GM15510 (cell line): Measurements from ENCODE around the gene CCL26.

Source experiments
- POLR2A ChIP-seq: IDR thresholded peaks from 3 replicates; pipeline ENCODE4 v1.6.1; 2011; ENCODE audit warnings: borderline replicate concordance; ENCODE audit not compliant: insufficient read length; ENCODE audit errors: extremely low read depth

The CCL26 gene

DNA sequence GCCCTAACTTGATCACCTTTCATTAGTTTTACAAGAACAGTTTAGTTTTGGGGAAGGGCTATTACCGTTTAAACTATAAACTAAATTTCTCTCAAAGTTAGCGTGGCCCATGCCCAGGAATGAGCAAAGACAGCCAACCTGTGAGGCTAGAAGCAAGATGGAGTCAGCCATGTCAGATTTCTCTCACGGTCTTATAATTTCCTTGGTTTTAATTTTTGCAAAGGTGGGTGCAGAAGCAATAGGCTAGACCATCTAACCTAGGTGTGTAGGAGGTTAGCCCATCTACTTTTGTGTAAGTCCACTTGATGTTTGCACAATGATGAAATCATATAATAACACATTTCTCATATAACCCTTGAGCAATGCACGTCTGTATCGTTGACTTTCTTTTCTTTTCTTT lies 32.7 kb upstream of the CCL26 start:
- TF ChIP-seq POLR2A, result no peak

- no peak for TF ChIP-seq POLR2A
Measured at GRCh38 chr7:75804004-75804403, 32.0 kb upstream of the CCL26 start.

DNA sequence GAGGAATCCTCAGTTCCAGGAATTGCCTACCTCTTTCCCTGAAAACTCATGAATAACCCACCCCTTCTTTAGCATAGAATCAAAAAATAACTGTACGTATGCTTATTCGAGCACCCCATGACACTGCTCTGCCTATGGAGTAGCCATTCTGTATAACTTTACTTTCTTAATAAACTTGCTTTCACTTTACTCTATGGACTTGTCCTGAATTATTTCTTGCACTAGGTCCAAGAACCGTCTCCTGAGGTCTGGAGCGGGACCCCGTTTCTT lies 30.5 kb upstream of the CCL26 start:
- no peak for TF ChIP-seq POLR2A

- no peak for TF ChIP-seq POLR2A
Measured at GRCh38 chr7:75798770-75799169, 26.8 kb upstream of the CCL26 start.

DNA sequence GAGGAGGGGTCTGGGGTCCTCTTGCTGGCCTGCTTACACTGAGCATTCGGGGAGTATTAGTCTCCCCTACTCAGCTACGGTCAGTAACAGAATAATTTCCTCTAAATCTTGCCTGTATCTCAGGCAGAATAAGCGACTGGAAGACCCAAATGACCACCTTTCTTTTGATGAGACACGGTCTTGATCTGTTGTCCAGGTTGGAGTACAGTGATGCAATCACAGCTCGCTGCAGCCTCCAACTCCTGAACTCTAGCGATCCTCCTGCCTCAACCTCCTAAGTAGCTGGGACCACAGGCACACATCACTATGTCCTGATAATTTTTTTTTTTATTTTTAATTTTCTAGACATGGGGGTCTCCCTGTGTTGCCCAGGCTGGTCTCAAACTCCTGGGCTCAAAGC lies 24.4 kb upstream of the CCL26 start:
- TF ChIP-seq POLR2A, result no peak

DNA sequence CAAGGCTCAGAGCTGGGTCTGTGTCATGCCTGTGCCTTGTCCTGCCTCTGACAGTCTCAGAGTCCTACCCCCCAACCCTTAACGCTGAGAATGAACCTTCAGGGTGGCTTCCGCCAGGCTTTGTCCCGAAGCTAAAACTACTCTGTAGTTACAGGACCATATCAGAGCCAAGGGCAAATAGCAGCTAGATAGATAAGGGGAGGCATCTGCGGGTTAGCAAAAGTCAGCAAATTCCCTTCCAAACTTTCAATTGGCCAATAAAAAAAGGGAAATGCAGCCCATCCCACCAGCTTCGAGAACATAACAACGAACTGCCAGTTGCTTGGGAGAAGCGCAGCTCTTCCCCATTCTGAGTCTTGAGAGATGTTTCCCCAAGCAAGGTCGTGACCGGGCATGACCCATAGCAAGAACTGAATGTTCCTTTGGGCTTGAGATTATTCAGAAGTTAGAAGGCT lies 23.8 kb upstream of the CCL26 start:
- TF ChIP-seq POLR2A, result no peak

GRCh38 chr7:75793676-75794075 lies 21.7 kb upstream of the CCL26 start:
- no peak for TF ChIP-seq POLR2A

GRCh38 chr7:75789361-75789924 lies 17.4 kb upstream of the CCL26 start:
- TF ChIP-seq POLR2A, result no peak

DNA sequence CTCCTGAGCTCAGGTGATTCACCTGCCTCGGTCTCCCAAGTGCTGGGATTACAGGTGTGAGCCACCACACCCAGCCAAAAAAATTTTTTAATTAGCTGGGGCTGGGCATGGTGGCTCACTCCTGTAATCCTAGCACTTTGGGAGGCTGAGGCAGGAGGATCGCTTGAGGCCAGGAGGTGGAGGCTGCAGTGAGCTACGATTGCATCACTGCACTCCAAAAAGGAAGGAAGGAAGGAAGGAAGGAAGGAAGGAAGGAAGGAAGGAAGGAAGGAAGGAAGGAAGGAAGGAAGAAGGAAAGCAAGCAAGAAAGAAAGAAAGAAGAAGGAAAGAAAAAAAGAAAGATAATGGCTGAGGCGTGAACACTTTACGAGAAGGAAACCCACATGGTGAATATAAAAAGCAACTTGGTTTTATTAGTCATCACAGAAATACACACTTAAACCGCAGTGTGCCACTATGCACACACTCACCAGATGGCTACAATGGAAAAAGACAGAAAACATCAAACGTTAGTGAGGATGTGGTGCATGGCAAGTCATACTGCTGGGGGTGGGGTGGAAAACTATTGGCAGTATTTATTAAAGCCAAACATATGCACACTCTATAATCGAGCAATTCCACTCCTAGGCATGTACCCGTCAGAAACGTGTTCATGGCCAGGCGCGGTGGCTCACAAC lies 4.4 kb upstream of the CCL26 start:
- no peak for TF ChIP-seq POLR2A

DNA sequence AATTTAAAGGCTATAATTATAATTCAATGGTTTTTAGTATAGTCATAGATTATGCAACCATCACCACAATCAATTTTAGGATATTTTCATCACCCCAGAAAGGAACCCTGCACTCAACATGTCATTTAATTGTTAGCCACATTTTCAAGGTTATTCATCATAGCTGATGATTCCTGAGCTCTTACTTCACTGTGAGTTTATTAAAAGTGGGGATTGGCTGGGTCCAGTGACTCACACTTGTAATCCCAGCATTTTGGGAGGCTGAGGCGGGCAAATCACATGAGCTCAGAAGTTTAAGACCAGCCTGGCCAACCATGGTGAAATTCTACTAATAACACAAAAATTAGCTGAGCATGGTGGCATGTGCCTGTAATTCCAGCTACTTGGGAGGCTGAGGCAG lies 787 bp downstream of the CCL26 start:
- no peak for TF ChIP-seq POLR2A

DNA sequence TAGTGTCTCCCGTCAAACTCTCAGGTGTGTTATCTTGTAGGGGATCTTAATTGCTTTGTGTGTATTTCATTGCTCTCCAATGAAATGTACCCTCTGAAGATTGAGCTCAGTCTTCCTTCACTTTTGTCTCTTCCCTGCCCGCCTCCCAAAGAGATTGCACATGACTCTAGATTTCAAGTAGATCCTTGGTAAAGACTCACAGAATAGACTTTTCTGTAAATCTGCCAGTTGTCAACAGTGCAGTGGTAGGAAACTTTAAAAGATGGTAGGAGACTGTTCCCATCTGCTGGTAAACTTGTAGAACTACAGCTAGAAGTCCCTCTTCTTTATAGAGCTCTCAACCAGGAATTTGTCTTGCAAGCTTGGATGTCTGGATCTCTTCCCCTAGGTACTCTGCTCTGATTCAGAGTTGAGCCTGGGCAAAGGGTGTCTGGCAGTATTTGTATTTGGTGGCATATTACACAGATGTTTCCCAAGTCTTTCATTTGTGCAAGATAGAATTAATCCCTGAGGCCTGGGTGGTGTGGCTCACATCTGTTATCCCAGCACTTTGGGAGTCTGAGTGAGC lies 9.6 kb downstream of the CCL26 start:
- TF ChIP-seq POLR2A, result no peak

GRCh38 chr7:75758491-75758890 lies 13.5 kb downstream of the CCL26 start:
- no peak for TF ChIP-seq POLR2A

GRCh38 chr7:75757860-75758259 lies 14.2 kb downstream of the CCL26 start:
- no peak for TF ChIP-seq POLR2A

GRCh38 chr7:75756991-75757676 lies 14.9 kb downstream of the CCL26 start:
- TF ChIP-seq POLR2A, result no peak

GRCh38 chr7:75756206-75756990 lies 15.6 kb downstream of the CCL26 start:
- no peak for TF ChIP-seq POLR2A
